Measurements from ENCODE around the gene C20orf141. TPM values are rescaled to one million over a fixed set of nuclear protein-coding genes. Genes with fewer than 3 reads are reported as not detected.

Gene C20orf141
- total RNA-seq, 1 donor from 2014 or later: not detected

- TF ChIP-seq, protein P1, sequence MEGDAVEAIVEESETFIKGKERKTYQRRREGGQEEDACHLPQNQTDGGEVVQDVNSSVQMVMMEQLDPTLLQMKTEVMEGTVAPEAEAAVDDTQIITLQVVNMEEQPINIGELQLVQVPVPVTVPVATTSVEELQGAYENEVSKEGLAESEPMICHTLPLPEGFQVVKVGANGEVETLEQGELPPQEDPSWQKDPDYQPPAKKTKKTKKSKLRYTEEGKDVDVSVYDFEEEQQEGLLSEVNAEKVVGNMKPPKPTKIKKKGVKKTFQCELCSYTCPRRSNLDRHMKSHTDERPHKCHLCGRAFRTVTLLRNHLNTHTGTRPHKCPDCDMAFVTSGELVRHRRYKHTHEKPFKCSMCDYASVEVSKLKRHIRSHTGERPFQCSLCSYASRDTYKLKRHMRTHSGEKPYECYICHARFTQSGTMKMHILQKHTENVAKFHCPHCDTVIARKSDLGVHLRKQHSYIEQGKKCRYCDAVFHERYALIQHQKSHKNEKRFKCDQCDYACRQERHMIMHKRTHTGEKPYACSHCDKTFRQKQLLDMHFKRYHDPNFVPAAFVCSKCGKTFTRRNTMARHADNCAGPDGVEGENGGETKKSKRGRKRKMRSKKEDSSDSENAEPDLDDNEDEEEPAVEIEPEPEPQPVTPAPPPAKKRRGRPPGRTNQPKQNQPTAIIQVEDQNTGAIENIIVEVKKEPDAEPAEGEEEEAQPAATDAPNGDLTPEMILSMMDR (conservative IDR thresholded peaks at IDR 0.05; ENCODE audit: low read depth, low read length): no peak
These were observed 19.3 kb upstream of the C20orf141 start for GRCh38 chr20:2795451-2795850.

GRCh38 chr20:2796011-2796660, 18.7 kb upstream of the C20orf141 start:
- TF ChIP-seq, protein P1 (conservative IDR thresholded peaks at IDR 0.05; ENCODE audit: low read depth, low read length): no peak
- DNase-seq (ENCODE audit: low read depth): no peak

More at GRCh38 chr20:2795451-2795850, 19.3 kb upstream of the C20orf141 start:
- no peak for DNase-seq (ENCODE audit: low read depth)
- H3K4me3 ChIP-seq (ENCODE audit: low read depth, low read length): no peak overlapping the region

DNA sequence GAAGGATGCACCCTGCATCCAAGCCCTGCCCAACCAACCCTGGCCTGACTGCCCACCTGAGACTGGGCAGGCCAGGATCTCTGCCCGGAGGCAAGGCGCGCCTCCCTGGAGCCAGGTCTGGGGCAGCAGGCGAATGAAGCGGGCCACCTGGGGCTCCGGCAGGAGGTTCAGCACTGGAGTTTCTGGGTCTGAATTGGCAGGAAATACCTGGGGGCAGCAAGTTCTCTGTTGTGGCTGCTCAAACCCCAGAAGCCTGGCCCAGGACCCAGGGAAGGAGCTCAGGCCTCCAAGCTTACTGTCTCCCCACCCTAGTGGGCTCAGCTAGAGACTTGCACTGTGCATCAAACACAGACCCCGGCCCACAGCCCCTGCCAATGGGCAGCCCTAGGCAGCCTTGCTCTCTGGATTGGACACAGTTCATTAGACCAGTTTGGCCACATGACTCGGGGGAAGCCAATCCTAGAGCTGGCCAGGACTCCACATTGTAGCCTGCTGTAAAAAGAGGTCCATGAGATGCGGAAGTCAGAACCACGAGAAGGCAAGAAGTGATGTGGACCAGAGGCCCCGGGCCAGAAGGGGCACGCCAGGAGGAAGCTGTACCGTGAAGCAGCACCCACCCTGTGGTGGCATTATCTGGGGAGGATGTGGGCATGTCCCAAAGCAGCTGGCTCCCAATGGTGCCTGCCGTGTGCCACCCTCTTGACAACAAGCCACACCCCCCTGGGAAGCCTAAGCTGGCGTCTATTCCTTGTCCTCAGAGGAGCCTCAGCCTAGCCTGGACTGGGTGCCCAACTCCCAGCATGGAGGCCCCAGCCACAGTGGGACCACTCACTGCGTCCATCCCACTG, 17.4 kb upstream of the C20orf141 start:
- TF ChIP-seq, protein P1 (conservative IDR thresholded peaks at IDR 0.05; ENCODE audit: low read depth, low read length): no peak
- no peak overlapping the region for H3K4me3 ChIP-seq (ENCODE audit: low read depth, low read length)
- no peak for DNase-seq (ENCODE audit: low read depth)

More at GRCh38 chr20:2796011-2796660, 18.7 kb upstream of the C20orf141 start:
- H3K4me3 ChIP-seq (ENCODE audit: low read depth, low read length): no peak overlapping the region

- no peak overlapping the region for H3K4me3 ChIP-seq (ENCODE audit: low read depth, low read length)
- DNase-seq (ENCODE audit: low read depth): no peak
- TF ChIP-seq, protein P1 (conservative IDR thresholded peaks at IDR 0.05; ENCODE audit: low read depth, low read length): no peak
These were observed 16.5 kb upstream of the C20orf141 start for GRCh38 chr20:2798095-2798805.

DNA sequence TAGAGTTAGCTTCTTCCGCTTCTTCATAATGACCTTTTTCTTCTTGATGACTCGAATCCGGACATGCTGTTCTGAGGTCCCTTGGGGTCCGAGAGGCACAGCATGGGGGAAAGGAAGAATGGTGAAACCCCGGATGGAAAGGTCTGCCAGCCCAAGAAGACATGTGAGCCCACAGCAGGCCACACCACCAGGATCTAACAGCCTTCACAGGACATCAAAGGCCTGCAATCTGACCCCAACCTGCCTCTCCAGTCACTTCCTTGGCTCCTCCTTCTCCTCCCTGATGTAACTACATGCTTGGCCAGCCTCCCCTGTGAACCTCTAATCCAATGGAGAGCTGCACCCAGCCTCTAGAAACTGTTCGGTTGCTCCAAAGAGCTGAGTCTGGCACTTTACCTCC, 16.0 kb upstream of the C20orf141 start:
- DNase-seq (ENCODE audit: low read depth): no peak
- TF ChIP-seq, protein P1 (conservative IDR thresholded peaks at IDR 0.05; ENCODE audit: low read depth, low read length): no peak
- H3K4me3 ChIP-seq (ENCODE audit: low read depth, low read length): no peak overlapping the region

DNA sequence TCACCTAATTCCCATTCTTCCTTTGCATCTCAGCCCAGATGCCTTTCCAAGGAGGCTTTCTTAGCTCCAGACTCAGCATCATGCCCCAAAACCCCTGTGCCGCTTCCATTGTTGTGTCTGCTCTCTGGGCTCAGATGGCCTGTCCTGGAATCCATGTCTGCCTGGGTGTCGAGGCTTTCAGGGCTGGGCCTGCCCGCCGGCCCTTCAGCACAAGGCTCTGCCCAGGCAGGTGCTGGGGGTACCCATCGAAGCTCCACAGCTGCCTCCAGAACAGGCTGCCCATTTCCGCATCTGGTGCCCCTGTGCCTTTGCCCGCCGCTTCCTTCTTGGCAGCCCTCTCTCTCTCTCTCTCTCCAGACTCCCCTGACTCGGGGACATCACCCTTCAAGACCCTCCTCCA, 15.5 kb upstream of the C20orf141 start:
- no peak overlapping the region for H3K4me3 ChIP-seq (ENCODE audit: low read depth, low read length)
- TF ChIP-seq, protein P1 (conservative IDR thresholded peaks at IDR 0.05; ENCODE audit: low read depth, low read length): no peak
- no peak for DNase-seq (ENCODE audit: low read depth)
